Gastroesophageal sphincter (tissue), 3 donors: ENCODE measurements around the gene CLEC4G.

Experiments
- CTCF ChIP-seq, 4 experiments: fragments of 200-600 bp in 2 of 4; fragments of 450-650 bp in 2 of 4; sonication (generic) in 1 of 4; IDR thresholded peaks; one replicate each; pipeline ENCODE4 v1.5.1; 2017 to 2019; ENCODE audit warnings: antibody characterized with exemption in 4 of 4, mild to moderate bottlenecking in 2 of 4, moderate library complexity in 2 of 4
- EP300 ChIP-seq: sonication (generic); formaldehyde crosslinking; IDR thresholded peaks from one replicate; pipeline ENCODE4 v1.6.1; 2017; ENCODE audit warnings: antibody characterized with exemption, mild to moderate bottlenecking
- POLR2A ChIP-seq, 2 donors: fragments of 450-650 bp; IDR thresholded peaks; one replicate each; pipeline ENCODE4 v1.6.1; 2017; ENCODE audit warnings: antibody characterized with exemption in 2 of 2, mild to moderate bottlenecking in 2 of 2, moderate library complexity in 1 of 2
- POLR2AphosphoS5 ChIP-seq: sonication (generic); formaldehyde crosslinking; IDR thresholded peaks from one replicate; pipeline ENCODE4 v1.6.1; 2017; ENCODE audit warnings: antibody characterized with exemption

- TF ChIP-seq POLR2AphosphoS5 (no peak), CTCF (IDR thresholded peaks at IDR 0.05) (no peak), POLR2A (IDR thresholded peaks at IDR 0.05) (no peak), EP300 (no peak)
These were observed 8.8 kb upstream of the CLEC4G start for GRCh38 chr19:7740682-7741054.
